Stomach (tissue), 4 donors: ENCODE results near the gene SYNPO.

Experiments used
- POLR2AphosphoS5 ChIP-seq, 3 donors: sonication (generic); formaldehyde crosslinking; IDR thresholded peaks; one replicate each; pipeline ENCODE4 v1.6.1; 2016; ENCODE audit warnings: antibody characterized with exemption in 3 of 3
- TF ChIP-seq, protein P1 (sequence below), 7 experiments: fragments of 450-650 bp in 4 of 7; fragments of 200-600 bp in 3 of 7; sonication (generic) in 3 of 7; IDR thresholded peaks; one replicate each; pipeline ENCODE4 v1.5.1; 2016 to 2019; ENCODE audit warnings: antibody characterized with exemption in 7 of 7, control low read depth in 2 of 7, mild to moderate bottlenecking in 1 of 7

DNA sequence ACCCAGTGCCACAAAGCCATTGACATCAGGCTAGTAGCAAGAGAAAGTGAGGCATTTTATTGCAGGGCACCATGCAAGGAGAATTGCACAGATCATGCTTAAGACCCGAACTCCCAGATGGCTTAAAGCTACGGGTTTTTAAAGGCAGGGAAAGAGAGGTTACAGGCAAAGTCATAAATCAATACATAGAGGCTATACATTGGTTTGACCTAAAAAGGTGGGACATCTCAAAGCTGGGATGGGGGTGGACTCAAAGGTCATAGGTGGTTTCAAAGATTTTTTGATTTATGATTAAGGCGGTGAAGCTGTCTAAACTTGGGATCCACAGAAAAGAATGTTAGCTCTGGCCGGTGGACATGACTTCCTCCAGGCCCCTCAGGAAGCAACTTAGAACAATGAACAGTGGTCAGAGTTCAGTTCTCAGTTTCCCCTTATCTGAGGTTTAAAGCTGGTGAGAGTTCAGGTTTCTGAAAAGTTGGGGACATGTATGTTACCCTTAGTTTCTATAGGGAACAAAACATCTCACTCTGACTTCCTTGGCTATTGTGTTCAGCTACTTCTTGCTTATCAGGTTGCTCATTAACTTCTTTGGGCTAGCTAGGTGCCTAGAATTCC, 66.4 kb downstream of the SYNPO start:
- TF ChIP-seq, protein P1, sequence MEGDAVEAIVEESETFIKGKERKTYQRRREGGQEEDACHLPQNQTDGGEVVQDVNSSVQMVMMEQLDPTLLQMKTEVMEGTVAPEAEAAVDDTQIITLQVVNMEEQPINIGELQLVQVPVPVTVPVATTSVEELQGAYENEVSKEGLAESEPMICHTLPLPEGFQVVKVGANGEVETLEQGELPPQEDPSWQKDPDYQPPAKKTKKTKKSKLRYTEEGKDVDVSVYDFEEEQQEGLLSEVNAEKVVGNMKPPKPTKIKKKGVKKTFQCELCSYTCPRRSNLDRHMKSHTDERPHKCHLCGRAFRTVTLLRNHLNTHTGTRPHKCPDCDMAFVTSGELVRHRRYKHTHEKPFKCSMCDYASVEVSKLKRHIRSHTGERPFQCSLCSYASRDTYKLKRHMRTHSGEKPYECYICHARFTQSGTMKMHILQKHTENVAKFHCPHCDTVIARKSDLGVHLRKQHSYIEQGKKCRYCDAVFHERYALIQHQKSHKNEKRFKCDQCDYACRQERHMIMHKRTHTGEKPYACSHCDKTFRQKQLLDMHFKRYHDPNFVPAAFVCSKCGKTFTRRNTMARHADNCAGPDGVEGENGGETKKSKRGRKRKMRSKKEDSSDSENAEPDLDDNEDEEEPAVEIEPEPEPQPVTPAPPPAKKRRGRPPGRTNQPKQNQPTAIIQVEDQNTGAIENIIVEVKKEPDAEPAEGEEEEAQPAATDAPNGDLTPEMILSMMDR (IDR thresholded peaks at IDR 0.05), result no peak
- TF ChIP-seq POLR2AphosphoS5 (IDR thresholded peaks at IDR 0.05), result no peak
